Mucosa of stomach (tissue), 1 donor: Measurements from ENCODE around the gene ZNF598.
"Not testable (repeated sequence)": the region's sequence is repeated elsewhere in the genome, so short reads cannot be mapped to it uniquely, and the experiment has no call there.

Source experiments
- H3K27me3 ChIP-seq: one replicate; pipeline ENCODE4 v1.7.0; 2013; ENCODE audit warnings: mild to moderate bottlenecking, low read length; ENCODE audit not compliant: control insufficient read depth, insufficient read depth
- H3K36me3 ChIP-seq: one replicate; pipeline ENCODE4 v1.7.0; 2013; ENCODE audit warnings: low read length; ENCODE audit not compliant: control insufficient read depth, insufficient read depth
- H3K4me1 ChIP-seq: one replicate; pipeline ENCODE4 v1.7.0; 2013; ENCODE audit warnings: mild to moderate bottlenecking, low read length; ENCODE audit not compliant: control insufficient read depth, insufficient read depth
- H3K4me3 ChIP-seq: one replicate; pipeline ENCODE4 v1.7.0; 2013; ENCODE audit warnings: low read length
- H3K9ac ChIP-seq: one replicate; pipeline ENCODE4 v1.7.0; 2013; ENCODE audit warnings: mild to moderate bottlenecking, low read length, moderate library complexity
- H3K9me3 ChIP-seq: one replicate; pipeline ENCODE4 v1.7.0; 2013; ENCODE audit warnings: mild to moderate bottlenecking, low read length, moderate library complexity; ENCODE audit not compliant: control insufficient read depth
- donor health status: Pancreatic carcinoma.

Gene ZNF598

GRCh38 chr16:2022723-2023091 is 13.1 kb upstream of the ZNF598 start:
- H3K4me3 ChIP-seq, result no peak overlapping the region
- H3K36me3 ChIP-seq, result no peaks in the 10 kb centered on the region
- peak overlapping the region; percentile 62 for H3K9ac ChIP-seq
- no peaks in the 10 kb centered on the region for H3K9me3 ChIP-seq
- peaks cover 22% of the 10 kb centered on the region for H3K27me3 ChIP-seq
- H3K4me1 ChIP-seq, result peaks cover 54% of the 10 kb centered on the region

GRCh38 chr16:2019921-2020831 is 10.6 kb upstream of the ZNF598 start:
- H3K4me3 ChIP-seq, result no peak overlapping the region
- H3K27me3 ChIP-seq, result peaks cover 22% of the 10 kb centered on the region
- H3K4me1 ChIP-seq, result peaks cover 55% of the 10 kb centered on the region

GRCh38 chr16:2019518-2019920 is 9.9 kb upstream of the ZNF598 start, which contains the start of gene NPW:
Gene NPW (plus strand): TSS chr16:2019785.
- Histone ChIP-seq H3K9me3 (no peaks in the 10 kb centered on the region), H3K36me3 (no peaks in the 10 kb centered on the region), H3K27me3 (peaks cover 22% of the 10 kb centered on the region), H3K4me1 (peaks cover 60% of the 10 kb centered on the region), H3K9ac (no peak within 1 kb of the TSS), H3K4me3 (no peak within 1 kb of the TSS)

More at GRCh38 chr16:2019921-2020831, 10.6 kb upstream of the ZNF598 start:
- no peaks in the 10 kb centered on the region for H3K9me3 ChIP-seq
- H3K9ac ChIP-seq, result no peak overlapping the region
- no peaks in the 10 kb centered on the region for H3K36me3 ChIP-seq

GRCh38 chr16:2016407-2016922 is 6.8 kb upstream of the ZNF598 start:
- peaks cover 22% of the 10 kb centered on the region for H3K27me3 ChIP-seq
- H3K9ac ChIP-seq, result no peak overlapping the region
- H3K36me3 ChIP-seq, result no peaks in the 10 kb centered on the region
- H3K4me3 ChIP-seq, result no peak overlapping the region
- H3K4me1 ChIP-seq, result peaks cover 43% of the 10 kb centered on the region
- H3K9me3 ChIP-seq, result no peaks in the 10 kb centered on the region

- Histone ChIP-seq H3K27me3 (peaks cover 22% of the 10 kb centered on the region), H3K9ac (peak overlapping the region; percentile 62), H3K9me3 (no peaks in the 10 kb centered on the region), H3K36me3 (no peaks in the 10 kb centered on the region), H3K4me3 (no peak overlapping the region), H3K4me1 (peaks cover 42% of the 10 kb centered on the region)
Measured at GRCh38 chr16:2015947-2016208, 6.3 kb upstream of the ZNF598 start.

GRCh38 chr16:2015117-2015946 is 5.7 kb upstream of the ZNF598 start:
- Histone ChIP-seq H3K9me3 (no peaks in the 10 kb centered on the region), H3K9ac (peak overlapping the region; percentile 62), H3K36me3 (no peaks in the 10 kb centered on the region), H3K27me3 (peaks cover 17% of the 10 kb centered on the region), H3K4me3 (no peak overlapping the region), H3K4me1 (peaks cover 41% of the 10 kb centered on the region)

- H3K36me3 ChIP-seq, result no peaks in the 10 kb centered on the region
- H3K9me3 ChIP-seq, result no peaks in the 10 kb centered on the region
- H3K27me3 ChIP-seq, result no peaks in the 10 kb centered on the region
- no peak overlapping the region for H3K9ac ChIP-seq
- H3K4me3 ChIP-seq, result no peak overlapping the region
- peaks cover 35% of the 10 kb centered on the region for H3K4me1 ChIP-seq
Measured at GRCh38 chr16:2013527-2013926, 3.9 kb upstream of the ZNF598 start.

- not testable (repeated sequence) for H3K36me3 ChIP-seq, H3K9me3 ChIP-seq, H3K4me3 ChIP-seq, H3K9ac ChIP-seq, H3K27me3 ChIP-seq
- peaks cover 50% of the 10 kb centered on the region for H3K4me1 ChIP-seq
Measured at GRCh38 chr16:2011726-2012125, 2.1 kb upstream of the ZNF598 start.

GRCh38 chr16:2009164-2009711 is 383 bp downstream of the ZNF598 start:
- Histone ChIP-seq H3K4me1 (peaks cover 56% of the 10 kb centered on the region), H3K9ac (peak overlapping the region; percentile 97), H3K27me3 (no peaks in the 10 kb centered on the region), H3K36me3 (no peaks in the 10 kb centered on the region), H3K9me3 (no peaks in the 10 kb centered on the region), H3K4me3 (peak overlapping the region; percentile 89)

GRCh38 chr16:2008631-2009163 is 924 bp downstream of the ZNF598 start:
- peaks cover 61% of the 10 kb centered on the region for H3K4me1 ChIP-seq
- H3K4me3 ChIP-seq, result peak overlapping the region; percentile 89
- H3K27me3 ChIP-seq, result no peaks in the 10 kb centered on the region
- peak overlapping the region; percentile 97 for H3K9ac ChIP-seq
- no peaks in the 10 kb centered on the region for H3K9me3 ChIP-seq
- H3K36me3 ChIP-seq, result no peaks in the 10 kb centered on the region

- no peaks in the 10 kb centered on the region for H3K9me3 ChIP-seq
- peak overlapping the region; percentile 97 for H3K9ac ChIP-seq
- H3K27me3 ChIP-seq, result no peaks in the 10 kb centered on the region
- H3K4me1 ChIP-seq, result peaks cover 65% of the 10 kb centered on the region
- H3K36me3 ChIP-seq, result peaks cover 5% of the 10 kb centered on the region
- peak overlapping the region; percentile 89 for H3K4me3 ChIP-seq
Measured at GRCh38 chr16:2008009-2008526, 1.6 kb downstream of the ZNF598 start.
